IPS-18a (cell line): ENCODE data around the gene KATNB1.
"Not testable (repeated sequence)": the region's sequence is repeated elsewhere in the genome, so short reads cannot be mapped to it uniquely, and the experiment has no call there.

ENCODE experiments used
- H3K27ac ChIP-seq: one replicate; pipeline ENCODE4 v1.5.1; 2013; ENCODE audit warnings: low read length
- H3K27me3 ChIP-seq: one replicate; pipeline ENCODE4 v1.6.1; 2013; ENCODE audit warnings: mild to moderate bottlenecking, low read length; ENCODE audit not compliant: control insufficient read depth, insufficient read depth
- H3K36me3 ChIP-seq: one replicate; pipeline ENCODE4 v1.6.1; 2013; ENCODE audit warnings: low read depth, low read length; ENCODE audit not compliant: control insufficient read depth
- H3K4me1 ChIP-seq: one replicate; pipeline ENCODE4 v1.6.1; 2013; ENCODE audit warnings: low read depth, low read length; ENCODE audit not compliant: control insufficient read depth
- H3K4me3 ChIP-seq: one replicate; pipeline ENCODE4 v1.5.1; 2013; ENCODE audit warnings: low read length
- H3K9ac ChIP-seq: one replicate; pipeline ENCODE4 v1.6.1; 2013; ENCODE audit warnings: mild to moderate bottlenecking, low read length, moderate library complexity
- H3K9me3 ChIP-seq: one replicate; pipeline ENCODE4 v1.6.1; 2013; ENCODE audit warnings: low read depth, low read length; ENCODE audit not compliant: control insufficient read depth

Gene KATNB1

DNA sequence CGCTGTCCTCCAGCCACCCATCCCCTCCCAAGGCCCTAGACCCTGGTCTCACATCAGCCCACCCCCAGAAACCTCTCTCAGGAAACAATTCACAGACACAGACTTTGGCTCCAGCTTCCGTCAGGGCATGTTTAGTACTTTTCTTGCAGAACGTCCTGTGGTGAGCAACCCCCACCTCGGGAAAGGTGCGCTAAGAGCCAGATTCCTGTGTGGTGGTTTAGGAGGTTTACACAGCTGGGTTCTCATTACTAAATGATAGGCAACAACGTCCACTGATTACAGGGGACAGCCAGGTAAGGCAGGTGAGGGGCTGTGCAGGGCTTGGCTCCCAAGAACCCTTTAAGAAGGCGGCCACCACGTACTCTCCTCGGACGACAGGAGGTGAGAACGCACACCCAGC is 37.4 kb downstream of the KATNB1 start:
- Histone ChIP-seq H3K36me3 (no peaks in the 10 kb centered on the region), H3K4me3 (no peak overlapping the region), H3K4me1 (peaks cover 23% of the 10 kb centered on the region), H3K9me3 (no peaks in the 10 kb centered on the region), H3K27ac (no peak overlapping the region), H3K27me3 (peaks cover 9% of the 10 kb centered on the region), H3K9ac (no peak overlapping the region)

- Histone ChIP-seq H3K27ac (no peak overlapping the region), H3K36me3 (no peaks in the 10 kb centered on the region), H3K4me1 (peaks cover 23% of the 10 kb centered on the region), H3K9me3 (no peaks in the 10 kb centered on the region), H3K4me3 (no peak overlapping the region), H3K27me3 (peaks cover 9% of the 10 kb centered on the region), H3K9ac (no peak overlapping the region)
Observed at GRCh38 chr16:57773655-57774295, 38.2 kb downstream of the KATNB1 start.

DNA sequence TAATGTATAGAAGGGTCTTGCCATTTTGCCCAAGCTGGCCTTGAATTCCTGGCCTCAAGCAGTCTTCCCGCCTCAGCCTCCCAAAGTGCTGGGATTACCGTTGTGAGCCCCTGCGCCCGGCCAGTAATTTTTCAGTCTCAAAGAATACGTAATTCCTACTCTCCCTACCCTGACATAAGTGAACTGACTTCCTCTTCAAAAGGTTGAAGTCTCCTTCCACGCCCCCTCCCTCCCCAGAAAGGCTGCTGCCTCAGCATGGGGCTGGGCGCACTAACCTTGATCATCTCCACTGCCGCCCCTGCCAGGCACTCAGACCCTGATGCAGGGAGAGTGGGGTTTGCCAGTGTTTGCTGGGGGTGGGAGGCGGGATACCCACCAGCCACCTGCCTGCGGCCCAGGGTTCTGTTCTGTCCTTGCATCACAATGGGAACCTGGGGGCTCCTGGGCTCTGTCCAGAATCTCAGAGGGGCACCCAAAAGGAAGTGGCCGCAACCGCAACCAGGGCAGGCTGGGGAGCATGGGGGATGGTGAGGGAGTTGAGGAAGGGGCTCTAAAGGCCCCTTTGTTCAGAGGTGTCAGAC is 39.2 kb downstream of the KATNB1 start:
- H3K9me3 ChIP-seq: no peaks in the 10 kb centered on the region
- no peak overlapping the region for H3K27ac ChIP-seq
- peaks cover 23% of the 10 kb centered on the region for H3K4me1 ChIP-seq
- no peak overlapping the region for H3K9ac ChIP-seq
- H3K27me3 ChIP-seq: peaks cover 9% of the 10 kb centered on the region
- H3K4me3 ChIP-seq: no peak overlapping the region
- no peaks in the 10 kb centered on the region for H3K36me3 ChIP-seq

DNA sequence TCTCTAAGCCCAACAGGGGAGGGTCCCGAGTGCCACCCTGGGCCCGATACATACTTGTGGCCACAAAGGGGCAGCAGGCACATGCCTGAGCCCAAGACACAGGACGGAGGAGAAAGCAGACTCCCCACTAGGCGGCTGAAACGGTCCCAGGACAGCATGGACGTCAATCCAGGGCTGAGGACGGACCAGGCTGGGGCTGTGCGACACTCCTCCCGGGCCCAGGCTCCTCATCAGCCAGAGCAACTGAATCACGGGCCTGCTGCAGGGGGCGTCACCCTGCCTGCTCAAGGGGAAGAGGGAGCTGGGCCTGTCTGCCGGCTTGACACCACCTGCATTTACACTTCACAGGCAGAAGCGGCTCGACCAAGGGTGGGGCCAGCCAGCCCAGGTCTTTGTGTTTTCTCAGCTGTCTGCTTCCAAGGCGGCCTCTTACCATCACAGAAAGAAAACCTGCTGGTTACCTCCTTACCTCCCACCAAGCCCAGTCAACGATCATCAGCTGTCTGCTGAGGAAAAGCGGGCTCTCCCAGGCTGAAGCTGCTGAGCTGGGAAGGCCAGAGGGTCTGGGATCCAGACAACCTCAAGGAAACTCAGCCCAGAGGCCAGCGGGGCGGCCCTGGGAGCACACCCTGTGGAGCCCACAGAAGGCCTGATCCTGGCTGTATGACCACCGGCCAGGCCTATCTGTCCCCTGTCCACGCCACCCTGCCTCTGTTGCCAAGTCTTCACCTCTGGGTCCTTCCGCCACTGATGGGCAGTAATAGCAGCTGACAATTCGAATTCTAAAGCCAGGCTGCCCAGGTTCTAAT is 40.3 kb downstream of the KATNB1 start:
- no peak overlapping the region for H3K9ac ChIP-seq

GRCh38 chr16:57778658-57779057 is 43.1 kb downstream of the KATNB1 start:
- Histone ChIP-seq H3K4me3 (no peak overlapping the region), H3K9me3 (no peaks in the 10 kb centered on the region), H3K27me3 (peaks cover 9% of the 10 kb centered on the region), H3K27ac (no peak overlapping the region), H3K36me3 (no peaks in the 10 kb centered on the region), H3K4me1 (peaks cover 23% of the 10 kb centered on the region), H3K9ac (no peak overlapping the region)

More for the DNA sequence above, 40.3 kb downstream of the KATNB1 start:
- peaks cover 23% of the 10 kb centered on the region for H3K4me1 ChIP-seq
- H3K27ac ChIP-seq: no peak overlapping the region
- peak overlapping the region; percentile 10 for H3K4me3 ChIP-seq
- no peaks in the 10 kb centered on the region for H3K9me3 ChIP-seq
- peaks cover 9% of the 10 kb centered on the region for H3K27me3 ChIP-seq
- no peaks in the 10 kb centered on the region for H3K36me3 ChIP-seq

DNA sequence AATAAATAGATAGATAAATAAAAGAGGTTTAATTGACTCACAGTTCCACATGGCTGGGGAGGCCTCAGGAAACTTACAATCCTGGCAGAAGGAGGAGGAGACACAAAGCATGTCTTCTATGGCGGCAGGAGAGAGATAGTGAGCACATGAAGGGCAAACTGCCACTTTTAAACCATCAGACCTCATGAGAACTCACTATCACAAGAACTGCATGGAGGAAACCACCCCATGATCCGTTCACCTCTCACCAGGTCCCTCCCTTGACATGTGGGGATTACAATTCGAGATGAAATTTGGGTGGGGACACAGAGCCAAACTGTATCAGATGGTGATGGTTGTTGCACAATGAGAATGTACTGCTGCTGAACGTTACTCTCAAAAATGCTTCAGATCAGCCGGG is 44.3 kb downstream of the KATNB1 start:
- H3K27ac ChIP-seq, H3K36me3 ChIP-seq, H3K9ac ChIP-seq, H3K27me3 ChIP-seq, H3K9me3 ChIP-seq, H3K4me3 ChIP-seq: not testable (repeated sequence)
- peaks cover 16% of the 10 kb centered on the region for H3K4me1 ChIP-seq

- no peaks in the 10 kb centered on the region for H3K36me3 ChIP-seq
- H3K9ac ChIP-seq: no peak overlapping the region
- H3K4me3 ChIP-seq: no peak overlapping the region
- H3K9me3 ChIP-seq: no peaks in the 10 kb centered on the region
- H3K4me1 ChIP-seq: peaks cover 3% of the 10 kb centered on the region
- no peaks in the 10 kb centered on the region for H3K27me3 ChIP-seq
- no peak overlapping the region for H3K27ac ChIP-seq
Observed at GRCh38 chr16:57781349-57781740, 45.8 kb downstream of the KATNB1 start.

GRCh38 chr16:57781741-57782606 is 46.4 kb downstream of the KATNB1 start:
- H3K27ac ChIP-seq: no peak overlapping the region
- H3K4me3 ChIP-seq: no peak overlapping the region
- no peaks in the 10 kb centered on the region for H3K36me3 ChIP-seq
- no peak overlapping the region for H3K9ac ChIP-seq
- H3K9me3 ChIP-seq: no peaks in the 10 kb centered on the region
- H3K27me3 ChIP-seq: no peaks in the 10 kb centered on the region
- no peaks in the 10 kb centered on the region for H3K4me1 ChIP-seq

- not testable (repeated sequence) for H3K4me1 ChIP-seq, H3K27me3 ChIP-seq, H3K27ac ChIP-seq, H3K9ac ChIP-seq, H3K36me3 ChIP-seq, H3K4me3 ChIP-seq, H3K9me3 ChIP-seq
Observed at GRCh38 chr16:57782607-57783055, 47.1 kb downstream of the KATNB1 start.

GRCh38 chr16:57783116-57783515 is 47.5 kb downstream of the KATNB1 start:
- no peaks in the 10 kb centered on the region for H3K27me3 ChIP-seq
- no peak overlapping the region for H3K9ac ChIP-seq
- H3K9me3 ChIP-seq: no peaks in the 10 kb centered on the region
- no peak overlapping the region for H3K4me3 ChIP-seq
- no peaks in the 10 kb centered on the region for H3K4me1 ChIP-seq
- no peak overlapping the region for H3K27ac ChIP-seq
- no peaks in the 10 kb centered on the region for H3K36me3 ChIP-seq

DNA sequence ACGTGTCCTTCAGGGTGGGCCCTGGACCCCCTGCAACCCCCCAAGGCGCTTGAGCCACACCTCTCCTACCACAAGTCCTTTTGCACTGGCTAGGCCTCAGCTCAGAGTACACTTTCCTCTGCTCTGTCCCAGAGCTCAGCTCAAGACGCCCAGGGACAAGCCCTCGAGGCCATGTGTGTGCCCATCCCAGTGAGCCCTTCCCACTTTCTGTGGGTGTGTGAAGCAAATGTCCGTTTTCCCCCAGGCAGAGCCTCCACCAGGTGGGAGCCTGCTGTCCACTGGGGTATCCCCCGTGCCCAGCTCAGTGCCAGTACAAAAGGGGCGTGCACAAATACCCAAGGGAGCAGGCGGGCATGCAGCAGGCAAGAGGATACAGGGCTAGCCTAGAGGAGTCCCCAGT is 48.3 kb downstream of the KATNB1 start:
- no peak overlapping the region for H3K27ac ChIP-seq
- H3K4me3 ChIP-seq: no peak overlapping the region

More for the DNA sequence above, 48.3 kb downstream of the KATNB1 start:
- no peaks in the 10 kb centered on the region for H3K9me3 ChIP-seq
- H3K27me3 ChIP-seq: no peaks in the 10 kb centered on the region
- no peaks in the 10 kb centered on the region for H3K36me3 ChIP-seq
- H3K9ac ChIP-seq: no peak overlapping the region
- no peaks in the 10 kb centered on the region for H3K4me1 ChIP-seq
